Stimulated activated CD4-positive, alpha-beta T cell treated with anti-CD3 and anti-CD28 coated beads, Interleukin-15, amount 100 ng/mL, for 24 hours (primary cell): Measurements from ENCODE around the gene PPP3R1.

Experiments used
- DNase-seq: peaks from one replicate; pipeline ENCODE4 v3.0.0-alpha.2; 2020

PPP3R1 gene

GRCh38 chr2:68135448-68136320 lies 116.6 kb downstream of the PPP3R1 start:
- no peak for DNase-seq

- DNase-seq = no peak
These were observed 117.8 kb downstream of the PPP3R1 start for GRCh38 chr2:68134554-68134953.

- DNase-seq = no peak
These were observed 118.2 kb downstream of the PPP3R1 start for GRCh38 chr2:68134120-68134519.
